SK-N-SH treated with all-trans-retinoic acid at 6 μM for 48 hours (cell line): ENCODE results near the gene MRGPRE.

Experiments used
- ATAC-seq: fragments of 200-7000 bp; cut with Tn5 transposase; 3 replicates; pipeline ENCODE4 v1.9.1; 2020; ENCODE audit warnings: mild to moderate bottlenecking, moderate library complexity
- ARNTL ChIP-seq: fragments of 450-650 bp; formaldehyde crosslinking; IDR thresholded peaks from 2 replicates; pipeline ENCODE4 v1.5.0; 2020; ENCODE audit warnings: low read depth, mild to moderate bottlenecking, moderate library complexity, borderline replicate concordance
- BACH2 ChIP-seq: fragments of 250-450 bp; sonication (Bioruptor Pico); IDR thresholded peaks from 2 replicates; pipeline ENCODE4 v1.9.0; 2021; ENCODE audit warnings: mild to moderate bottlenecking, borderline replicate concordance
- CSDC2 ChIP-seq: fragments of 250-450 bp; sonication (Bioruptor Pico); IDR thresholded peaks from 2 replicates; pipeline ENCODE4 v1.5.0; 2020; ENCODE audit warnings: mild to moderate bottlenecking, moderate library complexity
- CSRNP3 ChIP-seq: fragments of 250-450 bp; sonication (Bioruptor Pico); IDR thresholded peaks from 2 replicates; pipeline ENCODE4 v1.5.1; 2021; ENCODE audit warnings: mild to moderate bottlenecking, moderate library complexity
- ESRRG ChIP-seq: fragments of 250-450 bp; sonication (Bioruptor Pico); IDR thresholded peaks from 2 replicates; pipeline ENCODE4 v1.6.1; 2021; ENCODE audit warnings: mild to moderate bottlenecking
- GLIS3 ChIP-seq: fragments of 250-450 bp; sonication (Bioruptor Pico); IDR thresholded peaks from 2 replicates; pipeline ENCODE4 v1.5.0; 2020; ENCODE audit warnings: mild to moderate bottlenecking, moderate library complexity
- ISL1 ChIP-seq: fragments of 250-450 bp; sonication (Bioruptor Pico); IDR thresholded peaks from 2 replicates; pipeline ENCODE4 v2.1.2; 2022; ENCODE audit warnings: mild to moderate bottlenecking, moderate library complexity
- OSR1 ChIP-seq: fragments of 250-450 bp; sonication (Bioruptor Pico); IDR thresholded peaks from 2 replicates; pipeline ENCODE4 v1.8.0; 2022; ENCODE audit warnings: moderate library complexity, mild to moderate bottlenecking, inconsistent platforms
- POU6F1 ChIP-seq: fragments of 250-450 bp; sonication (Bioruptor Pico); IDR thresholded peaks from 2 replicates; pipeline ENCODE4 v1.8.0; 2021; ENCODE audit warnings: low read depth, mild to moderate bottlenecking, moderate library complexity, borderline replicate concordance
- PPARA ChIP-seq: fragments of 250-450 bp; sonication (Bioruptor Pico); IDR thresholded peaks from 2 replicates; pipeline ENCODE4 v1.5.0; 2020; ENCODE audit warnings: mild to moderate bottlenecking, borderline replicate concordance
- RARB ChIP-seq: fragments of 250-450 bp; sonication (Bioruptor Pico); IDR thresholded peaks from 2 replicates; pipeline ENCODE4 v1.8.0; 2021; ENCODE audit warnings: mild to moderate bottlenecking, moderate library complexity
- SNAI2 ChIP-seq: fragments of 250-450 bp; sonication (Bioruptor Pico); IDR thresholded peaks from 2 replicates; pipeline ENCODE4 v1.5.0; 2020; ENCODE audit warnings: mild to moderate bottlenecking, moderate library complexity
- TCF4 ChIP-seq: fragments of 250-450 bp; sonication (Bioruptor Pico); IDR thresholded peaks from 2 replicates; pipeline ENCODE4 v1.8.0; 2021; ENCODE audit warnings: mild to moderate bottlenecking, moderate library complexity, borderline replicate concordance
- TOX ChIP-seq: fragments of 250-450 bp; sonication (Bioruptor Pico); IDR thresholded peaks from 2 replicates; pipeline ENCODE4 v1.8.0; 2021; ENCODE audit warnings: mild to moderate bottlenecking, moderate library complexity, borderline replicate concordance
- TSHZ2 ChIP-seq: fragments of 250-450 bp; sonication (Bioruptor Pico); IDR thresholded peaks from 2 replicates; pipeline ENCODE4 v1.5.0; 2020; ENCODE audit warnings: mild to moderate bottlenecking, moderate library complexity
- ZC3H10 ChIP-seq: fragments of 250-450 bp; sonication (Bioruptor Pico); IDR thresholded peaks from 2 replicates; pipeline ENCODE4 v1.5.1; 2021; ENCODE audit warnings: mild to moderate bottlenecking, moderate library complexity
- ZFP3 ChIP-seq: fragments of 250-450 bp; sonication (Bioruptor Pico); IDR thresholded peaks from 2 replicates; pipeline ENCODE4 v1.5.0; 2020; ENCODE audit warnings: mild to moderate bottlenecking, moderate library complexity
- ZFP30 ChIP-seq: fragments of 450-650 bp; formaldehyde crosslinking; IDR thresholded peaks from 2 replicates; pipeline ENCODE4 v1.5.0; 2022; ENCODE audit warnings: mild to moderate bottlenecking, moderate library complexity
- ZNF565 ChIP-seq: fragments of 450-650 bp; formaldehyde crosslinking; conservative IDR thresholded peaks from 2 replicates; pipeline ENCODE4 v1.5.0; 2020; ENCODE audit warnings: low read depth, mild to moderate bottlenecking, moderate library complexity
- ZNF70 ChIP-seq: fragments of 450-650 bp; formaldehyde crosslinking; IDR thresholded peaks from 2 replicates; pipeline ENCODE4 v1.5.0; 2020; ENCODE audit warnings: mild to moderate bottlenecking, moderate library complexity
- ZNF8 ChIP-seq: fragments of 450-650 bp; formaldehyde crosslinking; IDR thresholded peaks from 2 replicates; pipeline ENCODE4 v1.5.0; 2020; ENCODE audit warnings: mild to moderate bottlenecking, moderate library complexity

Gene MRGPRE

GRCh38 chr11:3203221-3204043 lies 28.8 kb downstream of the MRGPRE start (continued):
- TF ChIP-seq CSRNP3 (CRISPR knock-in tag): no peak
- no peak for TF ChIP-seq PPARA (CRISPR knock-in tag)

DNA sequence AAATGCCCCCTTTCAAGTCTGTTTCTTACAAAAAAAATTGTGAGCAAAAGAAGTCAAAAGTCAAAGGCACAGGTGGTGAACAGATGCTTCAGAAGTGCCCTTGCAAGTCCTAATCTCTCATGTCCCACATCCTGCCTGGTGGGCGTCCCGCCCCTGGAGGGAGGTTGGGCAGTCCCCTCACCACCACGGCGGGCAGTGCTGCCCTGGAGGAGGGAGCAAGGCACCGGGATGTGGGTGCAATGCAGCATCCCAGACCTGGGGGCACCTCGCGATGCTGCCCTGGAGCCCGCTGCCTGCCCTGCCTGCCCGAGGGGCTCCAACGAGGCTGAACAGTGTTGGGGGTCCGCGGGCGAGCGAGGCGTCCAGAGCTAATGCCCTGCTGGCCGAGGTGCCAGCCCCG lies 29.5 kb downstream of the MRGPRE start:
- TF ChIP-seq ARNTL (CRISPR knock-in tag) (no peak), GLIS3 (no peak), ZFP3 (CRISPR knock-in tag) (no peak), ZNF8 (CRISPR knock-in tag) (no peak), CSDC2 (CRISPR knock-in tag) (no peak), ZC3H10 (CRISPR knock-in tag) (no peak), PPARA (CRISPR knock-in tag) (no peak), TSHZ2 (CRISPR knock-in tag) (no peak), RARB (no peak), CSRNP3 (CRISPR knock-in tag) (no peak), SNAI2 (no peak), ESRRG (CRISPR knock-in tag) (no peak), ISL1 (CRISPR knock-in tag) (no peak), TCF4 (CRISPR knock-in tag) (no peak), ZNF565 (CRISPR knock-in tag) (no peak), POU6F1 (CRISPR knock-in tag) (no peak), BACH2 (CRISPR knock-in tag) (no peak), ZFP30 (no peak), ZNF70 (CRISPR knock-in tag) (no peak)
- ATAC-seq: peak; percentile 12; the same call in 2 of the 3 replicates

GRCh38 chr11:3202305-3202704 lies 29.9 kb downstream of the MRGPRE start:
- TF ChIP-seq SNAI2 (no peak), ZC3H10 (CRISPR knock-in tag) (no peak), TOX (CRISPR knock-in tag) (no peak), BACH2 (CRISPR knock-in tag) (no peak), ZFP30 (no peak), ARNTL (CRISPR knock-in tag) (no peak), OSR1 (no peak), TCF4 (CRISPR knock-in tag) (no peak), ESRRG (CRISPR knock-in tag) (no peak), GLIS3 (no peak)
- TF ChIP-seq, all 23 proteins: peak for 0
- ATAC-seq: no peak

DNA sequence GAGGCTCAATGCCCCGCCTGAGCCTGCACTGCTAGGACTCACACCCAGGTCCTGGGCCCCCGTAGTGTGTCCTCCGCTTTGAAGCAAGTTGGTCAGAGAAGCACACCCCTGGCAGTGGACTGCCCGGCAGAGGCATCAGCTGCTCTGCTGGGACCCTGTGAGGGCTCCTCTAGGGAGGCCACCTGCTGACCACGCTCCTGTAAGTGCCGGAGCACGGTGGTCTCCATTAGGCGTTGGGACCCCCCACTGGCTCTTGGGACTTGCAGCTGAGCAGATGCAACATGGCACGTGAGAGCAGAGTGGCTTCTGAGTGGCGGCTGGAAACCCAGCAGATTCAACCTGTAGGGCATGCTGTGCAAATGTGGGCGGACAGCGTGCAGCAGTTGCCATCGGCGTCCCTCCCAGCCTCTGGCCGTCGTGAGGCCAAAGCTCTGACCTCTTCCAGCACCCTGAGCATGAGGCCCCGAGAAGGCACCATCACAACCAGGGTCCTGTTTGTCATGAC lies 30.5 kb downstream of the MRGPRE start:
- no peak for ATAC-seq
- TF ChIP-seq ZFP30: no peak
- no peak for TF ChIP-seq RARB
- TF ChIP-seq CSDC2 (CRISPR knock-in tag): no peak
- no peak for TF ChIP-seq PPARA (CRISPR knock-in tag)
- no peak for TF ChIP-seq ESRRG (CRISPR knock-in tag)
